Stimulated activated CD8-positive, alpha-beta memory T cell treated with anti-CD3 and anti-CD28 coated beads, Interleukin-15, amount 100 ng/mL, for 4 hours (primary cell): ENCODE measurements around the gene GOLGA1.
"Not testable (repeated sequence)": the region's sequence is repeated elsewhere in the genome, so short reads cannot be mapped to it uniquely, and the experiment has no call there.

Source experiments
- DNase-seq, 2 donors: peaks; one replicate each; pipeline ENCODE4 v3.0.0-alpha.2; 2020; ENCODE audit warnings: low read depth in 2 of 2

Gene GOLGA1

DNA sequence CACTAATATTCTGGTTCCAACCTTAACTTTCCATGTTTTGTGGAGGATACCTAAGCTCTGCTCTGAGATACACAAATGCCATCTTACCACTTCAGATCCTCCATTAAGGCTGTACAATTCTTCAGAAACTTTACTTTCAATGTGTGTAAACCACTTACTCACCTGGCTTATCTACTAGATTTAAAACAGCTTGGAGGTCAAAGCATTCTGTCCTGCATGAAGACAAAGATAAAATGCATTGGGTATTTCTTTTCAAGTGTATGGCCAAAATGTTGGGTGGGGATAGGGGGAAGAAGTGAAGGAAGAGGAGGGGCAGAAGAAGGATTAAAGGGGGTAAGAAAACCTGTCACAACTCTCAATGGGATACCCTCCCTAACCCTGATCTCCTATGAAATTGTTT lies 939 bp downstream of the GOLGA1 start:
- no peak for DNase-seq

DNA sequence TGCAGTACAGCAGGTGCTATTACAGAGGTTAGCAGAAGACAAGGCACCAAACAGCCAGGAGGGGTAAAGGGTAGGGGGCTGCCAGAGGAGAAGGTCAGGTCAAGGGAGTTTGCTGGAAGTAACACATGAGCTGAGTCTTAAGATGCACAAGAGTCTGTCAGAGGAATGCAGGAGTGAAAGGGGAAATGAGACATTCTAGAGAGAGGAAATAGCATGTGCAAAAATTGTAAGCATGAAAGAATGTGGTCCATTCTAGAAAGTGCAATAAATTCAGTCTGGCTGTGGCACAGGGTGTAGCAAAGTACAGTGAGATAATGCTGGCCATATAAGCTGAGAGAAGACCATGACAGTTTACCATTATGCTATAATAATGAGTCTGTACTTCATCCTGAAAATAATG lies 6.6 kb downstream of the GOLGA1 start:
- DNase-seq = no peak

DNA sequence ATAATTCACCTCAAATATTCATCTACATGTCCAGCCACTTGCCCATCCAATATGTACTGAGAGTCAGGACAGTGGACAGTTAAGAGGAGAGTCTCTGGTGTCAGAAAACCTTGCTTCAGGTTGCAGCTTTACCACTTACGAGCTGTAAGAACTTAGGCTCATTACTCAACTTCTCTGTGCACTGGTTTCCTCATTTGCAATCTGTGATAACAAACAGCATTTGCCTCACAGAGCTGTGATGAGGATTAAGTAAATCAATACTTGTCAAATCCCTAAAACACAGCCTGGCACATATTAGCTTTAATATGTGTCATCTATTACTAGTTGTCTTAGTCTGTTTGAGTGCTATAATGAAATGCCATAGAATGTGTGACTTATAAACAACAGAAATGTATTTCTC lies 8.6 kb downstream of the GOLGA1 start:
- no peak for DNase-seq

DNA sequence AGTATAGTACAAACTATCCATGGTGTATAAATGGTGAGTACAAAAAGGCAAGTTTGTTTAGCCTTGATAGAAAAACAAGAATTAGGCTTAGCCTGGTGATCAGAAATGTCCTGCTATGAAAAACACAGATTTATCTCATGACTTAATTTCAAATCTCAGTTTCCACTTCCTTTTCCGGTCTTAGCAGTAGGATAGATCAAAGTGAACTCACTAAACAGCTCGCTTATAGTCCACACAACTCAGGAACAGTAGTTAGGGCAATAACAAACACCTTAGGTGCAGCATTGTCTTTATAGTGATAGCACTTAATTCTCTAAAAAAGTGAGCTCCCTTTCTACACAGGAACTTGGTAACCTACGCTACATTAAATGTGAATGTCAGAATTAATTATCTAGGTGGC lies 11.4 kb downstream of the GOLGA1 start:
- DNase-seq = no peak

DNA sequence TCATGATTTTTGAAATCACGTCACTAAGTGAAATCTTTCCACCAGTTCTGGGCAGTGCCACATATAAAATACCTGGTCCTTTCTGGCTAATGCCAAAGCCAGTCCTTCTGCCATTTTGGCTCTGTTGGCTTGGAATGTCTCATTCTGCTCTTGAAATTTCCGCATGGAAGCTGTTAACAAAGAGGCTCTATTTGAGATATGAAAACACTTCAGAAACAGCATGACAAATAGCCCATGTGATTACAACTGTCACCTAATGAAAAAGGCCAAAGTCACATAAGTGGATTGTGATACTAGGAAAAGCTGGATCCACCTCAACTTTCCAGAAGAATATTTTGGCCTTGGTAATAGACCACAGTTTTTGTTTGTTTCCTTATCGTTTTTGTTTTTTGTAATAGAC lies 12.8 kb downstream of the GOLGA1 start:
- no peak for DNase-seq

DNA sequence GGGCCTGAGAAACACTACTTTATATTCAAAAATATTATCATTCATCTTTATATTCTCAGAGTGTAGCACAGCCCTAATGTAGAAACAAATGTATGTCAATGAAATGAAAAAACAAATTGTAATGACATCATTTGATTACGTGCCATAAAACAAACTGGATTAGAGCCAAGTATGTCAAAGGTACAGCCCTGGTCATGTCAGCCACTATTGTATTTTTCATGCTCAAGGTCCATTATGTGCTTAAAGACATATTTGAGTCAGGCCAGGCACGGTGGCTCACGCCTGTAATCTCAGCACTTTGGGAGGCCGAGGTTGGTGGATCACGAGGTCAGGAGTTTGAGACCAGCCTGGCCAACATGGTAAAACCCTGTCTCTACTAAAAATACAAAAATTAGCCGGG lies 20.5 kb downstream of the GOLGA1 start:
- DNase-seq = not testable (repeated sequence)

DNA sequence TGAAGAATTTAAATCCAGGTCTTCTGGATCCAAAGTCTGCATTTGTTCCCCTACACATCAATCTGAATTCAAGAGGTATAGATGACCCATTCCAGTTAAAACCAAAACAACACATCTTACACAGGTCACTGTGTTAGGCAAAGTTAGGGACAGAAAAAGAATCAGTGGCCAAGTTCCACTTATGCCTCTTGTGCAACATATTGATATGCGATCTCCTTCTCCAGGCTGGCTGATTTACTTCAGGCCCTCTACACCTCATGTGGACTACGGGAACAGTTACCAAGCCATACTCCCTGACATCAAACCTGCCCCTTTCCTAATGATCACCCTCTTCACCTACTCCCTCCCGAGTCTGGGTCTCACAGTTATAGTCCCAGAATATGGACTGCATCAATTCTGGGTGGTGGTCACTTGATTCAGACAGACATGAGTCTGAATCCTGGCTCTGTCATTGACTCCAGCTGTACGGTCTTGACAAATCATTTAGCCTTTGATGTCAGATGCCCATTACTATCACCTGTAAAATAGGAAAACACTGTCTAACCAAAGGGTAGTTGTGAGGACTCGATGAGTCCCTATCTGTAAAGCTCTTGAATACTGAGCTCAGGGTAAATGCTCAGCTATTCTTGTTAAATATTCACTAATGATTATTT lies 26.0 kb downstream of the GOLGA1 start:
- no peak for DNase-seq

DNA sequence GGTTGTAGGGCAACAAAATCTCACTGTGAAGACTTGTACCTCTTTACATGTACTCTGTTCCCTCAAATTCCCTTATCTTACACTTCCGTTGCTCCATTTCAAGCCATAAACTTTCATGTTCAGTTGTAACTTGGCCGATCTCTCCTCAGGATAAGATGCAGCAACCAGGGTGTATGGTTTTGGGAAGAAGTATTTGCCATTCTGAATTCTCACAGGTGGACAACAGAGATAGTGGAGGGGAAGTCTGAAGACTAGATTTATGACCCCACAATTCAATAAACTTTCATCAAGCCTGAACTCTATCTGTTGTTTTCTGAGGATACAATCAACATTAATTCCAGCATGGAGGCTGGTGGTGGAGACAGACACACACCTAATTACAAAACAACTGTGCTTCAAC lies 27.5 kb downstream of the GOLGA1 start:
- no peak for DNase-seq

DNA sequence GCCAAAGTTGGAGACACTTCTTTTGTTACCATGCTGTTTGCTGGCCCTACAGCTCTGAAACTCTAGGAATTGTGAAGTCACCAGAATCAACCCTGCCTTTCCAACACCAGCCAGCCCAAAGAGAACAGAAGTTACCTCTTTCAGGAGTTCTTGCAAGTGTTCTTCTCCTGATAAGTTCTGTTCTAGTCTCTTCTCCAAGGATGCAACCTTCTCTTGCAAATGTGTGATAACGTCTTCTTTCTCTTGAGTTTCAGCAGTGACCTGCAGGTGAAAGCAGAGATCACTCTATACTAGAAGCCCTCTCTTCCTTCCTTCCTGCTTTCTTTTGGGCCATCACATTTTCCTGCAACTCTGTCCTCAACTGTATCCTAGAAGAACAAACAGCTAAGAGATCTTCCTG lies 29.1 kb downstream of the GOLGA1 start:
- DNase-seq = no peak

DNA sequence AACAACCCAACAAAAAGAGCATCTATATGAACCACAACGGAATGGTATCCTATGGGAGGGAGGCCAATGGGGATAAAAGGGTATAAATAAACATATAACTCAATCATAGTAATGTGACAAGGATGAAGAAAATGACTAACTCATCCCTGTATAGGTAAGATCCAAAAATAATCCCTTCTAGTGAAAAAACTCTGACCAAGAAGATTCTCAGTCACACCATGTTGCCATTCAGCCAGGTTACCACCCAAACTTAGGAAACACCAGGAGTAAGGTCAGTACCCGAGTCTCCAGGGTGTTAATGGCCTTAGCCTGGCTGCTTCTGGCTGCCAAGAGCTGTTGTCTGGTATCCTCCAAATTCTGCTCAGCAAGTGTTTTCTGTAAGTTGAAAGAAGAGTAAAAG lies 32.8 kb downstream of the GOLGA1 start:
- no peak for DNase-seq

DNA sequence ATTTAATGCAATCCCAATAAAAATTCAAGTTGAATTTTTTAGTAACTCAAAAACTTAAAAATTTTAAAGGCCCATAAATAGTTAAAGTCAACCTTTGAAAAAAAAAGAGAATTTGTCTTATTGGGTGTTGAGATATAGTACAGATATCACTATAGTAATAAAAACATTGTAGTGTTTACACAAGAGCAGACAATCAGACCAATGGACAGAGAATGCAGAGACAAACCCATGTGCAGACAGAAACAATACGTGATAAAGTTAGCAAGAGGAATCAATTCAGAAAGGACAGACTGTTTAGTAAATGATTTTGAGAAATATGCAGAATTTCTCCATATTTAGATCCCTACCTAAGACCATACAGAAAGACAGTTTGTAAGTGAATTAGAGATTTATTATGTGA lies 33.9 kb downstream of the GOLGA1 start:
- DNase-seq = no peak

DNA sequence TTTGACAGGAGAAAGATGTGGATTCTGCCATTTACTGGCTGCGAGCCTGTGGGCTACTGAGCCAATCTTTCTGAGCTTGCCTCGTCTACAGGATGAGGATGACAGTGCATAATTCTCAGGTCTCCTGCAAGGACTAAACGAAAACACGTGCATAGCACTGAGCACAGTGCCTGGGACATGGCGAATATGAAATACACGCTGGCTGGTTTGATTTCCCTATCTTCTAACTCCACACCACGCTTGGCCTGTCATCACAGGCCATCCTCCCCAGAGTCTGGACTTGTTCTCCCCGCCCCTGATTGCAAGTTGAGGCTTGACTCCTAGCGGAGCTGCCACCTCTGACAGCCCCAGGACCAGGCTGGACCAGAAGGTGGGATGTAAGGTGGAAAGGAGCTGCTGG lies 41.0 kb downstream of the GOLGA1 start:
- no peak for DNase-seq

DNA sequence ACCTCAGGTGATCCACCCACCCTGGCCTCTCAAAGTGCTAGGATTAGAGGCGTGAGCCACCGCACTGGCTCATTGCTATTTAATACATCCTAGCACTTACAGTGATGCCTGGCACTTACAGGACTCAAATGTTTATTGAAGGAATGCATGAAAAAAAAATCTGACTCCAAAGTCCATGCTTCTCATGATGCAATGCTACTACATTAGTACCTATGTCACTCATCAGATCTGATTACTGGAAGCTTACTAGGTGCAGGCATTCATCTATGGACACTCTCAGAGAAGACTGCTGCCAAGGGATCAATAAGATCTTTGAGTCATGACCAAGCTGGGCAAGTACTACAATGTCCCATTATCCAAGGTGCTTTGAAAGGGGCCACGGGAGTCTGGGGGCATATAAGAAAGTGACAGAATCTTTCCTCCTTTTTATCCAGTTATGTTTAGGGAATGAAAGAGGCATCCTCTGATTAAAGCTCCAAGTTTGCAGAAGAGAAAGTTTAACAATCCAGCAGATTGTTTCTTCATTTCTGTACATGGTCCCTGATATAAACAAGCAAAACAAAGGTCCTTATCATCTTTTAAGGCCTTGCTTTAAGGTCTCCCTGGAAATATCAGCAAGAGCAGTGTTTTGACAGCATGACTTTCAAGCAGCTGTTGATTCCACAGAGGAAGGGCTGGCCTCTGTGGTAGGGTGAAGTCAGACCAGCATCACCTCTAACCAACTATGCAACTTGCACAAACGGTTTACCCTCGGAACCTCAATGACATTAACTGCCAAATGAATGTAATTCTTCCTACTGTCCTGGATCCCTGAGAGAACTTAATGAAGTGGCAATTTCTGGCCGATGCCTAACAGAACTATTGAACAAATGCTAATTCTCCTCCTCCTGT lies 43.1 kb downstream of the GOLGA1 start:
- DNase-seq = no peak

DNA sequence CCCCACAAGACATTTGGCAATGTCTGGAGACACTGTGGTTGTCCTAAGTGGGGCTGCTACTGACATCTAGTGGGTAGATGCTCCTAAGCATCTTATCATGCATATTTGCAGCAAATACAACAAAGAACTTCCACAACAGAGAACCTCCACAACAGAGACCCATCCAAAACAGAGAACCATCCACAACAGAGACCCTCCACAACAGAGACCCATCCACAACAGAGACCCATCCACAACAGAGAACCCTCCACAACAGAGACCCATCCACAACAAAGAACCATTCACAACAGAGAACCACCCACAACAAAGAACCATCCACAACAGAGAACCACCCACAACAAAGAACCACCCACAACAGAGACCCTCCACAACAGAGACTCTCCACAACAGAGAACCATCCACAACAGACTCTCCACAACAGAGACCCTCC lies 46.1 kb downstream of the GOLGA1 start:
- no peak for DNase-seq

DNA sequence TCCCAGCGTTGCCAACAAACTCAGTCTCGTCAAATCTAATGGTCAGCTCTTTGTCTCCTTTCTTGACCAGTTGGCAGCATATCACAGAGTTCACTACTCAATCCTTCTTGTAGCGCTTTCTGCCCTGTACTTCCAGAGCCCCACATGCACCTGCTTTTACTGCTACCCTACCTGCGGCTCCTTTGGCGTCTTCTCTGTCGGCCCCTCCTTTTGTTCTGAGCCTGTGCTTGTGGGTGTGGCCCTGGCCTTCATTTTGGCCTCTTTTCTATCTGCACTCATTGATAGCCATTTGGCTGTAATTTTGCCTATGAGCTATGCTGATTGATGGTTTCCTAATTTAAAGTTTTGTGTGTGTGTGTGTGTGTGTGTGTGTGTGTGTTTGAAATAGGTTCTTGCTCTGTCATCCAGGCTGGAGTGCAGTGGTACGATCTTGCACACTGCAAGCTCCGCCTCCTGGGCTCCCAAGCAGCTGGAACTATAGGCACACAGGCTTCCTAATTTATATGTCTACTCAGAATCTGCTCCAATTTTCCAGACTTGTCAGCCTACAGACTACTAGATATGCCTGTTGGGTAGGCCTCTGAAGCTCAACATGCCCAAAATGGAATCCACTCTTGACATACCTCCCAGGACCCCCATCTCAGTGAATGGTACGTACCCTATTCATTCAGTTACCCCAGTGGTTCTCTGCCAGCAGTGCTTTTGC lies 46.7 kb downstream of the GOLGA1 start:
- no peak for DNase-seq

DNA sequence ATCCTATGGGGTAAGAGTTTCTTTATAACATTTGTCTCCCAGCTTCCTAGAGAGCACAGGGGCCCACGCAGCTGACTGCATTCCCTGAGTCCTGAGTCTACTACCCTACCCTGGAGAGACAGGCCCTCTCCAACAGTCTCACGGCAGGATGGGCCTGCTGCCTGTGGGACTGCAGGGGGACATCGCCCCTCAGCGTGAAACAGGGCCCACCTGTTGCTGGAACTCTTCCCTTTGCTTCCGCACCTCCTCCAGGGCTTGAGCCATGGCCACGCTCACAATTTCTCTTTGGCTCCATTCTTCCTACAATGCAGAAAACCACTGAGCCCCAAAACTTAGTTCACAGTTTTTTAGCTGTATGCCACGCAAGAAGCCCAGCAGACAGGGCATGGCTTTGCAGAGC lies 50.7 kb downstream of the GOLGA1 start:
- no peak for DNase-seq

DNA sequence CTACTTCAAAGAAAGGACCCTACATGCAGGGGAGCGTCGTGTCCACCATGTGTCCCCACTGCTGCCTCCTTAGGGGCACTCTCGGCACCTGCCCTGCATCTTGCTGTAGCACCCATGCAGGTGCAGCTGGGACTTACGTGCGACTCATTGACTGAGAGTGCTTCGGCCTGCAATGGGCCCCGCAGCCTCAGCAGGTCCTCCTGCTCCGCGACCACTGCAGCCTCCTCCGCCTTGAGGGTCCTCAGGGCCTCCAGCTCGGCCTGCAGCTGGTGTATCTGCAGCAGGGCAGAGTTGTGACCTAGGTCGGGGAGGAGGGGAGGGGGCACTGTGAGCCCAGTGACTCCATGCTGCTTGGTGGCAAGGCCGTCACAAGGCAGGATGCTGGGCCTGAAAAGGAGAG lies 51.9 kb downstream of the GOLGA1 start:
- DNase-seq = no peak

DNA sequence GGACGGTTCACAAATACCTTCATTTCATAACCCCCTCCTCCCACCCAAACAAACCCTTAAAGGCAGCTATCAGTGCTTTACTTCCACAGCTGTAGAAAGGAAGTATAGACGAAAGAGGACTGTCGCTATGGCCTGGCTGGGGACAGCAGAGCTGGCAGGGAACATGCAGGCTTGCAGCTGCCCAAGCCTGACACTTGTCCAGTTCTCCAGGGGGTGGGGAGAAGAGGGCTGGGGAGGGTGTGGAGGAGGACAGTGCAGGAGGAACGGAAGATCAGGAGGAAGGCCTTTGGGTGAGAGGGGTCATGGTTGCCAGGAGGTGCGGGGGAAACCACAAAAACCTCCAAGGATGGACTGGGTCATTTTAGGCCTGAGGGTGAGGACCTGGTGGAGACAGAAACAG lies 53.1 kb downstream of the GOLGA1 start:
- DNase-seq = no peak

DNA sequence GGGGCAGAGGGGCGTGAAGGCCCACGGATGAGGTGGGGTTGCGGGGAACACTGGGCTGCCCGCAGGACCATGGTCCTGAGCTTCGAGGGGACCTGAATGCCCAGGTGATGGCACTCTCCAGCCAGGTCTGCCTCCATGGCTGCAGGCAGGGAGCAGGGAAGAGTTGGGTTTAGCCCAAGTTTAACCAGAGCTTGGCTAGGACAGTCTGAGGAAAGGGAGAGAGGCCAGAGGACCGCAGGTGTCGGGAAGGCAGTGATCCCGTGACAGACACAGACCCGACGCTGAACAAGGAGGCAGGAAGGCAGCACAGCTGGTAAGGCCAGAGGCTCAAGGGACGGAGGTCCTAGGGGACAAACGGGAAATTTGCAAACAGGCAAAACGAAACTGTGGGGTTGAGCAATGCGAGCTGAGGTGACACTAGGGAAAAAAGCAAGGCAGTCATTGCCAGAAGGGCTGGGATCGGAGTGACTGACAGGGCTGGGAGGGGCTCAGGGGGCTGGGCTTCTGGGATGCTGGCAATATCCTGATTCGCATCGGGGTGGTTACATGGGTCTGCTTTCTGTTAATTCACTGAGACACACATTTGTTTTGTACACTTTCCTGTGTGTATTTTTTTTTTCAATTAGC lies 53.9 kb downstream of the GOLGA1 start:
- no peak for DNase-seq

DNA sequence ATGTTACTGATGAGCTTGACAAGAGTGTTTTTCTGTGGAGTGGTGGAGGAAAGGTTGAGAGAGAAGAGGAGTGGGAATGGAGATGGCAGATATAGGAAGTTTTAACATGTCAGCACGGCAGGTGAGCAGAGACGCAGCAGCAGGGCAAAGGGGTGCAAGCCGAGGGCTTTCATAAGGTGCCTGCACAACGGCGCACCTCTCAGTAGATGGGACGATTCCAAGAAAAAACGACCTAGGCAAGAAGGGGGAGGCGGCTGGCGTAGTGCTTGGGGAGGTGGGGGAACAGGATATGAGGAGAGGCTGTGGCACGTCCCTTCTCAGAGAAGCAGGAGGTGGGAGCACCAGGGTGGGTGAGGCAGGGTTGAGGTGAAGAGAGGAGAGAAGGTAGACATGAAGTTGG lies 54.4 kb downstream of the GOLGA1 start:
- no peak for DNase-seq

DNA sequence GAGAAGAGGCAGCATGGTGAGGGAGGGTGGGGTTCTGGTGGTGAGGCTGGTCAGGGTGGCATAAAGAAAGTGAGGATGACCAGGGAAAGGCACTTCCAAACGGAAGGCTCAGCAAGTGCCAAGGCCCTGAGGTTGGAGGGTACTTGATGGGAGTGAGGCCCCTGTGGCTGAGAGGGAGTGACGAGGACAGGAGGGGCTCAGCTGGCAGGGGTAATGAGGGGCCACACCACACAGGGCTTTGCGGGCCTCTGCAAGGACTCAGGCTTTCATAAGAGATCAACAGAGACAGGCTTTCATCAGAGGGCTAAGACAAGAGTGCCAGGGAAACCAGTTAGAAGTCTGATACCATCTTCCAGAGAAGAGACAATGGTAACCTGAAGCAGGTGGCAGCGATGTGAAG lies 55.3 kb downstream of the GOLGA1 start:
- DNase-seq = no peak

DNA sequence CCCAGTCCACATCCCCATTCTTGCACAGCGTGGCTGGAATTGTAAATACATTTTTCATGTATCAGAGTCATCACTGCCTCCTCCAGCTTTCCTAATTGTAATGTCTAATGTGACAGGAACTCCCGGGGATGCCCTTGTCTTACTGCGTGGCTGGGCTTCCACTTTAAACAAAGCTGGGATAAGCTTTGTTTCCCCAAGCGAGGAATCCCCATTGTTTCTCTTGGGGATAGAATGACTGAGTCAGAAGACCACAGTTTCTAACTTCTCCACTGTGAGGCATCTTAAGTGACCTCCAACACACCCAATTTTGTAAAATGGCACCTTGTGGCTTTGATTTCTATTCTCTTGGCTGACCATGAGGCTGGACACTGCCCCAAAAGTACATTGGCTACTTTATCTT lies 56.5 kb downstream of the GOLGA1 start:
- DNase-seq = no peak
